ENCODE measurements around the gene NDUFA7.

The NDUFA7 gene

DNA sequence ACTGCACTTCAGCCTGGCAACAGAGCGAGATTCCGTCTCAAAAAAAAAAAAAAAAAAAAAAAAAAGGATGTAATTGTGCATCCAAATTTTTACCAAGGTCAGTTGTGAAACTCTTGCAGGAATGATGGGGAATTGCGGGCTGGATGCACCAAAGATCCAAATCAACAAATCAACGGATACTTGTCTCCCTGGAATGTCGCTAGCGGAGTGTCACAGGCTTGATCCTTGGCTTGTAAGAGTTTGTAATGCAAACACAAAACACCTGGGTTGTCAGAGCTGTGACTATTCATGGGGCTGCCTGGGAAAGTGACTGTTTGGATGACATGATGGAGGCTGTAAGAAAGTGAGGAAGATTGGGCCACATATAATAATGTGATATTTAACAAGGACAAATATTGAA is 17.7 kb upstream of the NDUFA7 start:
- H3K4me3 ChIP-seq (ENCODE audit: low read depth, low read length): no peak overlapping the region
- TF ChIP-seq, protein P1, sequence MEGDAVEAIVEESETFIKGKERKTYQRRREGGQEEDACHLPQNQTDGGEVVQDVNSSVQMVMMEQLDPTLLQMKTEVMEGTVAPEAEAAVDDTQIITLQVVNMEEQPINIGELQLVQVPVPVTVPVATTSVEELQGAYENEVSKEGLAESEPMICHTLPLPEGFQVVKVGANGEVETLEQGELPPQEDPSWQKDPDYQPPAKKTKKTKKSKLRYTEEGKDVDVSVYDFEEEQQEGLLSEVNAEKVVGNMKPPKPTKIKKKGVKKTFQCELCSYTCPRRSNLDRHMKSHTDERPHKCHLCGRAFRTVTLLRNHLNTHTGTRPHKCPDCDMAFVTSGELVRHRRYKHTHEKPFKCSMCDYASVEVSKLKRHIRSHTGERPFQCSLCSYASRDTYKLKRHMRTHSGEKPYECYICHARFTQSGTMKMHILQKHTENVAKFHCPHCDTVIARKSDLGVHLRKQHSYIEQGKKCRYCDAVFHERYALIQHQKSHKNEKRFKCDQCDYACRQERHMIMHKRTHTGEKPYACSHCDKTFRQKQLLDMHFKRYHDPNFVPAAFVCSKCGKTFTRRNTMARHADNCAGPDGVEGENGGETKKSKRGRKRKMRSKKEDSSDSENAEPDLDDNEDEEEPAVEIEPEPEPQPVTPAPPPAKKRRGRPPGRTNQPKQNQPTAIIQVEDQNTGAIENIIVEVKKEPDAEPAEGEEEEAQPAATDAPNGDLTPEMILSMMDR (conservative IDR thresholded peaks at IDR 0.05; ENCODE audit: low read depth, low read length): no peak
- no peak for DNase-seq (ENCODE audit: low read depth)

DNA sequence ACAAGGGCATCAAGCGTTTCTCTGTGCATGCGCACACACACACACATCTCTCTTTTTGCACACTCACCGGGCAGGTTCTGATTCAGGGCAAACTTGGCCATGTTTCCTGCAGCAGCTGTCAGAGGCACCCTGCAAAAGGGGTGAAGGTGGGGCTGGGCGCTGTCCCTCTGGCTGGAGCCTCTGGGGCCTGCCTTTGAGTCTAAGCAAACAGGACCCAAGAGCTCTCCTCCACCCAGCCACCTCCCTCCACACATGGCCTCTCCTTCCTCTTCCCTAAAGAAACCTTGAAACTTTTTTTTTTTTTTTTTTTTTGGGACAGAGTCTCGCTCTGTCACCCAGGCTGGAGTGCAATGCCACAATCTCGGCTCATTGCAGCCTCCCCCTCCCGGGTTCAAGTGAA is 16.6 kb upstream of the NDUFA7 start:
- H3K4me3 ChIP-seq (ENCODE audit: low read depth, low read length): no peak overlapping the region
- TF ChIP-seq, protein P1 (conservative IDR thresholded peaks at IDR 0.05; ENCODE audit: low read depth, low read length): no peak
- no peak for DNase-seq (ENCODE audit: low read depth)

DNA sequence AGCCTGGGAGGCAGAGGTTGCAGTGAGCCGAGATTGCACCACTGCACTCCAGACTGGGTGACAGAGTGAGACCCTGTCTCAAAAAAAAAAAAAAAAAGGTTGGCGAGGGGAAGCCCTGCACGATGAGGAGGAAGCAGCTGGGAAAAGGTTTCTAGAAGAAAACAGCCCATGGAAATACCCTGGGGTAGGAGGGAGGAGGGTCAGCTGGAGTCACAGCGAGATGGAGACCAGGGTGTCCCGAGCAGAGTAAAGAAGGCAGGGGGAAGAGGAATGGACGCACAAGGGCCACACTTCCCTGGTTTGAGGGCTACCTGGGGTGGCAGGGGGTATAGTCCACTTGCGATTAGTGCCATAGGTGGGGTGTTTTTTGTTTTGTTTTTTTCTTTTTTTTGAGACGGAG is 15.5 kb upstream of the NDUFA7 start:
- TF ChIP-seq, protein P1 (conservative IDR thresholded peaks at IDR 0.05; ENCODE audit: low read depth, low read length): no peak
- no peak overlapping the region for H3K4me3 ChIP-seq (ENCODE audit: low read depth, low read length)
- DNase-seq (ENCODE audit: low read depth): no peak

DNA sequence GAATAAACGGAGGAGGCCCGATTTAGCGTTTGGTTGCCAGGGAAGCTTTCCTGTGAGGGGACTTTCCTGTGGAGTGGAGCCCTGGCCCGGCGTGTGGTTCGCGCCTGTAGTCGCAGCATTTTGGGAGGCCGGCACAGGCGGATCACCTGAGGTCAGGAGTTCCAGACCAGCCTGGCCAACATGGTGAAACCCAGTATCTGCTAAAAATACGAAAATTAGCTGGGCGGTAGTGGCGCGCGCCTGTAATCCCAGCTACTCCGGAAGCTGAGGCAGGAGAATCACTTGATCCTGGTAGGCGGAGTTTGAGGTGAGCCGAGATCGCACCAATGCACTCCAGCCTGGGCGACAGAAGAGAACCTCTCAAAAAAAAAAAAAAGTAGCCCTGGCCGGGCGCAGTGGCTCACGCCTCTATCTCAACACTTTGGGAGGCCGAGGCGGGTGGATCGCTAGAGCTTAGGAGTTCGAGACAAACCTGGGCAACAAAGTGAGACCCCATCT is 14.9 kb upstream of the NDUFA7 start:
- no peak overlapping the region for H3K4me3 ChIP-seq (ENCODE audit: low read depth, low read length)
- DNase-seq (ENCODE audit: low read depth): no peak
- TF ChIP-seq, protein P1 (conservative IDR thresholded peaks at IDR 0.05; ENCODE audit: low read depth, low read length): no peak

DNA sequence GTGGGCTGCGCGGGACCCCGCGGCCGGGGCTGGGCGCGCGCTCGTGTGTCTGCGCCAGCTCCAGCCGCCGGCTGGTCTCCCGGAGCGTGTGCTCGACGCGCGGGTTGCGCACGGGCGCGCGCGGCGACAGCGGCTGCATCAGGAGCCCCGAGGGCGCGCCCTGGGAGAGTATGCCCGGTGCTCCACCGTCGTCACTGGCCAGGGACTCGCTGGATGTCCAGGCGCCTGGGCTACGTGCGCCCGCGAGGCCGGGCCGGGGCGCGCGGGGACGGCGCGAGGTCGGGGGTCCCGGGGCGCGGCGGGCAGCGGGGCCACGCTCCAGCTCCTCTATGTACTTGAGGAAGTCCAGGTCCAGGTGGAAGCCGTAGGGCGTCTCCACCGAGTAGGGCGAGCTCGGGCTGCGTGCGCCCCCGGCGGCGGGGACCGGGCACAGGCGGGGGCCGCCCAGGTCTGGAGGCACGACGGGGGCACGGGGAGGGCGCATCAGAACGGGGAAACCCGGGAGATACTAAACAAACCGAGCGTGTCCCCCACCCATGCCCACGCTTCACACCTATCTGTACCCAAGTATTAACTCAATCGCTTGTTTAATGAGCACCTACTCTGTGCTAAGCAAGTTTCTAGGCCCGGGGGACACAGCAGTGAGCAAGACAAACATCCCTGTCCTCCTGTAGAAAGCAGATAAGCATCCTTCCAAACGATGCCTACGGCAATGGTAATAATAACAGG is 14.3 kb upstream of the NDUFA7 start:
- no peak for DNase-seq (ENCODE audit: low read depth)
- no peak overlapping the region for H3K4me3 ChIP-seq (ENCODE audit: low read depth, low read length)
- TF ChIP-seq, protein P1 (conservative IDR thresholded peaks at IDR 0.05; ENCODE audit: low read depth, low read length): no peak

DNA sequence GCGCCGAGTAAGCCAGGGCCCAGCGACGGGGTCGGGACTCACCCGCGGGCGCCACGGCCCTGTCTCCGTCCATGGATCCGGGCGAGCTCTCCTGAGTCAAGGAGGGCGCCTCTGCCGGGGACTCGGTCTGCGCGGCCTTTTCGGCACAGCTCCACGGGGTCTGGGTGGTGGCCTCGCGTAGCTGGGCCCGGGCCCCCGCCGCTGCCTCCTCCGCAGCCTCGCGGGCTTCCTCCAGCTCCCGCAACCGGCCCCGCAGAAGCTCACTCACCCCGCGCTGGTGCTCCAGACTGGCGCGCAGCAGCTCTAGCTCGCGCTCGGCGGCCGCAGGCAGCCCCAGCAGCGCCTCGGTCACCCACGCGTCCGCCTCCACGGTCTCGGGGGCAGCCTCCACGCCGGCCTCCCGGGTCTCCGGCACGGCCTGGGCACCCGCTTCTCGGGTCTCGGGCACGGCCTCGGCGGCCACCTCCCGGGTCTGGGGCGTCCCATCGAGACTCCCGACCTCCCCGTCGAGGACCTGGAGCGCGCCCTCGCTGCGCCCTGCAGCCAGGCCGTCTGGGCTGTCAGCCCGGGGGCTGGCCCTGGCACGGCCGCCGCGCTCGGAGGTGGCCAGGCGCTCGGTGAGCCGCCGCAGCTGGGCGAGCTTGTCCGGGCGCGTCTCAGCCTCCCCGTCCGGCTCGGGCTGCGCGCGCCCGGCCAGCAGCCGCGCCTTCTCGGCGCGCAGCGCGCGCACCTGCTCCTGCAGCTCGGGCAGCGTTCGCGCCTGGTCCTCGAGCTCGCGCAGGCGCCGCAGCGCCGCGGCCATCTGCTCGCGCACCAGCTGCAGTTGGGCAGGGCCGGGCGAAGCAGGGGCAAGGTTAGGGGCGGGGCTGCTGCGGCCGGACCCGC is 13.5 kb upstream of the NDUFA7 start:
- H3K4me3 ChIP-seq (ENCODE audit: low read depth, low read length): no peak overlapping the region
- peak; percentile 65 for DNase-seq (ENCODE audit: low read depth)
- TF ChIP-seq, protein P1 (conservative IDR thresholded peaks at IDR 0.05; ENCODE audit: low read depth, low read length): no peak
